Measurements from ENCODE around the gene FGF12. TPM values are rescaled to one million over a fixed set of nuclear protein-coding genes. Genes with fewer than 3 reads are reported as not detected.

The FGF12 gene
- total and polyA plus RNA-seq, 2 experiments from 2014 or later = 6.0 to 14.3 TPM

DNA sequence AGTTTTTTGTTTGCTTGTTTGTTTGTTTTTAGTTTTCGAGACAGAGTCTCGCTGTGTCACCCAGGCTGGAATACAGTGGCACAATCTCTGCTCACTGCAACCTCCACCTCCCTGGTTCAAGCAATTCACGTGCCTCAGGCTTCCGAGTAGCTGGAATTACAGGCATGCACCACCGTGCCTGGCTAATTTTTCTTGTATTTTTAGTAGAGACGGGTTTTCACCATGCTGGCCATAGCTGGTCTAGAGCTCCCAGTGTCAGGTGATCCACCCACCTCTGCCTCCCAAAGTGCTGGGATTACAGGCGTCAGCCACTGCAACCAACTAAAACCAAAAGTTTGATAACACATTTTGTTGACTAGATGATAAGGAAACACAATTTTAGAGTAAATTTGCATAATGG is 372.7 kb downstream of the FGF12 start:
- H3F3A ChIP-seq (replicated peaks; ENCODE audit: low read depth) = no peaks in the 10 kb centered on the region
- H3K4me2 ChIP-seq = no peak overlapping the region
- H3K9me3 Mint-ChIP-seq = no peaks in the 10 kb centered on the region
- H3K4me3 Mint-ChIP-seq = no peak overlapping the region
- H3K4me1 ChIP-seq (ENCODE audit: insufficient read depth) = peaks cover 12% of the 10 kb centered on the region; the same call in 1 of the 2 replicates
- no peaks in the 10 kb centered on the region for H3K27me3 ChIP-seq (ENCODE audit: insufficient read depth)
- no peak for ATAC-seq
- no peak overlapping the region for H2AFZ ChIP-seq
- H3K27ac Mint-ChIP-seq = no peak overlapping the region
- H3K36me3 ChIP-seq (ENCODE audit: insufficient read depth) = no peaks in the 10 kb centered on the region
- H3K79me2 ChIP-seq (replicated peaks; ENCODE audit: insufficient read depth) = no peaks in the 10 kb centered on the region
- no peaks in the 10 kb centered on the region for H4K20me1 ChIP-seq (replicated peaks; ENCODE audit: insufficient read depth)
- H3K27ac ChIP-seq (ENCODE audit: low read depth) = no peak overlapping the region
- TF ChIP-seq JUNB (IDR thresholded peaks at IDR 0.05; ENCODE audit: unreplicated experiment) (no peak), ZNF114 (CRISPR knock-in tag; IDR thresholded peaks at IDR 0.05) (no peak), POLR2AphosphoS5 (IDR thresholded peaks at IDR 0.05; ENCODE audit: low read depth) (no peak), EZH2 (IDR thresholded peaks at IDR 0.05; ENCODE audit: low read depth, unreplicated experiment) (no peak), NANOG (IDR thresholded peaks at IDR 0.05; ENCODE audit: borderline replicate concordance) (no peak), CREB1 (CRISPR knock-in tag; IDR thresholded peaks at IDR 0.05; ENCODE audit: low read depth) (no peak), STAT1 (IDR thresholded peaks at IDR 0.05; ENCODE audit: unreplicated experiment) (no peak), ZNF331 (CRISPR knock-in tag; IDR thresholded peaks at IDR 0.05; ENCODE audit: low read depth) (no peak), EZH2phosphoT487 (IDR thresholded peaks at IDR 0.05; ENCODE audit: unreplicated experiment) (no peak)
- TF ChIP-seq, protein P1, sequence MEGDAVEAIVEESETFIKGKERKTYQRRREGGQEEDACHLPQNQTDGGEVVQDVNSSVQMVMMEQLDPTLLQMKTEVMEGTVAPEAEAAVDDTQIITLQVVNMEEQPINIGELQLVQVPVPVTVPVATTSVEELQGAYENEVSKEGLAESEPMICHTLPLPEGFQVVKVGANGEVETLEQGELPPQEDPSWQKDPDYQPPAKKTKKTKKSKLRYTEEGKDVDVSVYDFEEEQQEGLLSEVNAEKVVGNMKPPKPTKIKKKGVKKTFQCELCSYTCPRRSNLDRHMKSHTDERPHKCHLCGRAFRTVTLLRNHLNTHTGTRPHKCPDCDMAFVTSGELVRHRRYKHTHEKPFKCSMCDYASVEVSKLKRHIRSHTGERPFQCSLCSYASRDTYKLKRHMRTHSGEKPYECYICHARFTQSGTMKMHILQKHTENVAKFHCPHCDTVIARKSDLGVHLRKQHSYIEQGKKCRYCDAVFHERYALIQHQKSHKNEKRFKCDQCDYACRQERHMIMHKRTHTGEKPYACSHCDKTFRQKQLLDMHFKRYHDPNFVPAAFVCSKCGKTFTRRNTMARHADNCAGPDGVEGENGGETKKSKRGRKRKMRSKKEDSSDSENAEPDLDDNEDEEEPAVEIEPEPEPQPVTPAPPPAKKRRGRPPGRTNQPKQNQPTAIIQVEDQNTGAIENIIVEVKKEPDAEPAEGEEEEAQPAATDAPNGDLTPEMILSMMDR (conservative IDR thresholded peaks at IDR 0.05; ENCODE audit: low read depth in 2 of 2) = no peak
- TF ChIP-seq, protein P2, sequence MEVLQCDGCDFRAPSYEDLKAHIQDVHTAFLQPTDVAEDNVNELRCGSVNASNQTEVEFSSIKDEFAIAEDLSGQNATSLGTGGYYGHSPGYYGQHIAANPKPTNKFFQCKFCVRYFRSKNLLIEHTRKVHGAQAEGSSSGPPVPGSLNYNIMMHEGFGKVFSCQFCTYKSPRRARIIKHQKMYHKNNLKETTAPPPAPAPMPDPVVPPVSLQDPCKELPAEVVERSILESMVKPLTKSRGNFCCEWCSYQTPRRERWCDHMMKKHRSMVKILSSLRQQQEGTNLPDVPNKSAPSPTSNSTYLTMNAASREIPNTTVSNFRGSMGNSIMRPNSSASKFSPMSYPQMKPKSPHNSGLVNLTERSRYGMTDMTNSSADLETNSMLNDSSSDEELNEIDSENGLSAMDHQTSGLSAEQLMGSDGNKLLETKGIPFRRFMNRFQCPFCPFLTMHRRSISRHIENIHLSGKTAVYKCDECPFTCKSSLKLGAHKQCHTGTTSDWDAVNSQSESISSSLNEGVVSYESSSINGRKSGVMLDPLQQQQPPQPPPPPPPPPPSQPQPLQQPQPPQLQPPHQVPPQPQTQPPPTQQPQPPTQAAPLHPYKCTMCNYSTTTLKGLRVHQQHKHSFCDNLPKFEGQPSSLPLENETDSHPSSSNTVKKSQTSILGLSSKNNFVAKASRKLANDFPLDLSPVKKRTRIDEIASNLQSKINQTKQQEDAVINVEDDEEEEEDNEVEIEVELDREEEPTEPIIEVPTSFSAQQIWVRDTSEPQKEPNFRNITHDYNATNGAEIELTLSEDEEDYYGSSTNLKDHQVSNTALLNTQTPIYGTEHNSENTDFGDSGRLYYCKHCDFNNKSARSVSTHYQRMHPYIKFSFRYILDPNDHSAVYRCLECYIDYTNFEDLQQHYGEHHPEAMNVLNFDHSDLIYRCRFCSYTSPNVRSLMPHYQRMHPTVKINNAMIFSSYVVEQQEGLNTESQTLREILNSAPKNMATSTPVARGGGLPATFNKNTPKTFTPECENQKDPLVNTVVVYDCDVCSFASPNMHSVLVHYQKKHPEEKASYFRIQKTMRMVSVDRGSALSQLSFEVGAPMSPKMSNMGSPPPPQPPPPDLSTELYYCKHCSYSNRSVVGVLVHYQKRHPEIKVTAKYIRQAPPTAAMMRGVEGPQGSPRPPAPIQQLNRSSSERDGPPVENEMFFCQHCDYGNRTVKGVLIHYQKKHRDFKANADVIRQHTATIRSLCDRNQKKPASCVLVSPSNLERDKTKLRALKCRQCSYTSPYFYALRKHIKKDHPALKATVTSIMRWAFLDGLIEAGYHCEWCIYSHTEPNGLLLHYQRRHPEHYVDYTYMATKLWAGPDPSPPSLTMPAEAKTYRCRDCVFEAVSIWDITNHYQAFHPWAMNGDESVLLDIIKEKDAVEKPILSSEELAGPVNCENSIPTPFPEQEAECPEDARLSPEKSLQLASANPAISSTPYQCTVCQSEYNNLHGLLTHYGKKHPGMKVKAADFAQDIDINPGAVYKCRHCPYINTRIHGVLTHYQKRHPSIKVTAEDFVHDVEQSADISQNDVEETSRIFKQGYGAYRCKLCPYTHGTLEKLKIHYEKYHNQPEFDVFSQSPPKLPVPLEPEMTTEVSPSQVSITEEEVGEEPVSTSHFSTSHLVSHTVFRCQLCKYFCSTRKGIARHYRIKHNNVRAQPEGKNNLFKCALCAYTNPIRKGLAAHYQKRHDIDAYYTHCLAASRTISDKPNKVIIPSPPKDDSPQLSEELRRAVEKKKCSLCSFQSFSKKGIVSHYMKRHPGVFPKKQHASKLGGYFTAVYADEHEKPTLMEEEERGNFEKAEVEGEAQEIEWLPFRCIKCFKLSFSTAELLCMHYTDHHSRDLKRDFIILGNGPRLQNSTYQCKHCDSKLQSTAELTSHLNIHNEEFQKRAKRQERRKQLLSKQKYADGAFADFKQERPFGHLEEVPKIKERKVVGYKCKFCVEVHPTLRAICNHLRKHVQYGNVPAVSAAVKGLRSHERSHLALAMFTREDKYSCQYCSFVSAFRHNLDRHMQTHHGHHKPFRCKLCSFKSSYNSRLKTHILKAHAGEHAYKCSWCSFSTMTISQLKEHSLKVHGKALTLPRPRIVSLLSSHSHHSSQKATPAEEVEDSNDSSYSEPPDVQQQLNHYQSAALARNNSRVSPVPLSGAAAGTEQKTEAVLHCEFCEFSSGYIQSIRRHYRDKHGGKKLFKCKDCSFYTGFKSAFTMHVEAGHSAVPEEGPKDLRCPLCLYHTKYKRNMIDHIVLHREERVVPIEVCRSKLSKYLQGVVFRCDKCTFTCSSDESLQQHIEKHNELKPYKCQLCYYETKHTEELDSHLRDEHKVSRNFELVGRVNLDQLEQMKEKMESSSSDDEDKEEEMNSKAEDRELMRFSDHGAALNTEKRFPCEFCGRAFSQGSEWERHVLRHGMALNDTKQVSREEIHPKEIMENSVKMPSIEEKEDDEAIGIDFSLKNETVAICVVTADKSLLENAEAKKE (CRISPR knock-in tag; IDR thresholded peaks at IDR 0.05) = no peak
- TF ChIP-seq, protein P3, sequence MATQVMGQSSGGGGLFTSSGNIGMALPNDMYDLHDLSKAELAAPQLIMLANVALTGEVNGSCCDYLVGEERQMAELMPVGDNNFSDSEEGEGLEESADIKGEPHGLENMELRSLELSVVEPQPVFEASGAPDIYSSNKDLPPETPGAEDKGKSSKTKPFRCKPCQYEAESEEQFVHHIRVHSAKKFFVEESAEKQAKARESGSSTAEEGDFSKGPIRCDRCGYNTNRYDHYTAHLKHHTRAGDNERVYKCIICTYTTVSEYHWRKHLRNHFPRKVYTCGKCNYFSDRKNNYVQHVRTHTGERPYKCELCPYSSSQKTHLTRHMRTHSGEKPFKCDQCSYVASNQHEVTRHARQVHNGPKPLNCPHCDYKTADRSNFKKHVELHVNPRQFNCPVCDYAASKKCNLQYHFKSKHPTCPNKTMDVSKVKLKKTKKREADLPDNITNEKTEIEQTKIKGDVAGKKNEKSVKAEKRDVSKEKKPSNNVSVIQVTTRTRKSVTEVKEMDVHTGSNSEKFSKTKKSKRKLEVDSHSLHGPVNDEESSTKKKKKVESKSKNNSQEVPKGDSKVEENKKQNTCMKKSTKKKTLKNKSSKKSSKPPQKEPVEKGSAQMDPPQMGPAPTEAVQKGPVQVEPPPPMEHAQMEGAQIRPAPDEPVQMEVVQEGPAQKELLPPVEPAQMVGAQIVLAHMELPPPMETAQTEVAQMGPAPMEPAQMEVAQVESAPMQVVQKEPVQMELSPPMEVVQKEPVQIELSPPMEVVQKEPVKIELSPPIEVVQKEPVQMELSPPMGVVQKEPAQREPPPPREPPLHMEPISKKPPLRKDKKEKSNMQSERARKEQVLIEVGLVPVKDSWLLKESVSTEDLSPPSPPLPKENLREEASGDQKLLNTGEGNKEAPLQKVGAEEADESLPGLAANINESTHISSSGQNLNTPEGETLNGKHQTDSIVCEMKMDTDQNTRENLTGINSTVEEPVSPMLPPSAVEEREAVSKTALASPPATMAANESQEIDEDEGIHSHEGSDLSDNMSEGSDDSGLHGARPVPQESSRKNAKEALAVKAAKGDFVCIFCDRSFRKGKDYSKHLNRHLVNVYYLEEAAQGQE (IDR thresholded peaks at IDR 0.05; ENCODE audit: unreplicated experiment) = no peak
- TF ChIP-seq, protein P4, sequence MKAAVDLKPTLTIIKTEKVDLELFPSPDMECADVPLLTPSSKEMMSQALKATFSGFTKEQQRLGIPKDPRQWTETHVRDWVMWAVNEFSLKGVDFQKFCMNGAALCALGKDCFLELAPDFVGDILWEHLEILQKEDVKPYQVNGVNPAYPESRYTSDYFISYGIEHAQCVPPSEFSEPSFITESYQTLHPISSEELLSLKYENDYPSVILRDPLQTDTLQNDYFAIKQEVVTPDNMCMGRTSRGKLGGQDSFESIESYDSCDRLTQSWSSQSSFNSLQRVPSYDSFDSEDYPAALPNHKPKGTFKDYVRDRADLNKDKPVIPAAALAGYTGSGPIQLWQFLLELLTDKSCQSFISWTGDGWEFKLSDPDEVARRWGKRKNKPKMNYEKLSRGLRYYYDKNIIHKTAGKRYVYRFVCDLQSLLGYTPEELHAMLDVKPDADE (IDR thresholded peaks at IDR 0.05) = no peak
- H3K27me3 Mint-ChIP-seq (ENCODE audit: insufficient read depth, low read depth, poor library complexity) = no peaks in the 10 kb centered on the region
- no peaks in the 10 kb centered on the region for H3K9me2 ChIP-seq (ENCODE audit: insufficient read depth)
- no peak for DNase-seq (ENCODE audit: low spot score)
- H3K4me1 Mint-ChIP-seq = peaks cover 15% of the 10 kb centered on the region
- no peaks in the 10 kb centered on the region for H3K36me3 Mint-ChIP-seq (ENCODE audit: low read depth)
- H3K4me3 ChIP-seq = no peak overlapping the region
